ENCODE data around the gene AFG3L2. TPM values are rescaled to one million over a fixed set of nuclear protein-coding genes. Genes with fewer than 3 reads are reported as not detected.
"Not testable (repeated sequence)": the region's sequence is repeated elsewhere in the genome, so short reads cannot be mapped to it uniquely, and the experiment has no call there.

AFG3L2 gene
- total RNA-seq, 4 donors from 2014 or later: 18.5 to 53.1 (median 33.7) TPM

DNA sequence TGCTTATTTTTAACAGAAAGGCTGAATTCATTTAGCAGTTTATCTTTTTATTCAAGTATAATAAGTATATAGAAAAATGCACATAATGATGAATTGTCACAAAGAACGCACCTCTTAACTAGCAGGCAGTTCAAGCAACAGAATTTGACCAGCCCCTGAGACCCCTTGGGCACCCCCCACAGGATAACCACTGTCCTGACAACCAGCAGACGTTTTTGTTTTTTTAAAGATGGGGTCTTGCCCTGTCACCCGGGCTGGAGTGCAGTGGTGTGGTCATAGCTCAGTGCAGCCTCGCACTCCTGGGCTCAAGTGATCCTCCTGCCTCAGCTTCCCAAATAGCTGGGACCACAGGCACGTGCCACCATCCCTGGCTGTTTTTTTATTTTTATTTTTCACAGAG is 44.7 kb upstream of the AFG3L2 start:
- Histone ChIP-seq H3K4me3 (no peak overlapping the region), H3K27ac (no peak overlapping the region), H3K9me3 (no peaks in the 10 kb centered on the region), H3K27me3 (no peaks in the 10 kb centered on the region), H3K36me3 (no peaks in the 10 kb centered on the region), H3K4me1 (peaks cover 0 to 4% of the 10 kb centered on the region in 2 donors)
- DNase-seq: no peak
- intact Hi-C loops (cut with DNase I; ENCODE audit: low total_unique reads): no loop called here
- no peak for TF ChIP-seq POLR2A (IDR thresholded peaks at IDR 0.05)
- TF ChIP-seq, protein P1, sequence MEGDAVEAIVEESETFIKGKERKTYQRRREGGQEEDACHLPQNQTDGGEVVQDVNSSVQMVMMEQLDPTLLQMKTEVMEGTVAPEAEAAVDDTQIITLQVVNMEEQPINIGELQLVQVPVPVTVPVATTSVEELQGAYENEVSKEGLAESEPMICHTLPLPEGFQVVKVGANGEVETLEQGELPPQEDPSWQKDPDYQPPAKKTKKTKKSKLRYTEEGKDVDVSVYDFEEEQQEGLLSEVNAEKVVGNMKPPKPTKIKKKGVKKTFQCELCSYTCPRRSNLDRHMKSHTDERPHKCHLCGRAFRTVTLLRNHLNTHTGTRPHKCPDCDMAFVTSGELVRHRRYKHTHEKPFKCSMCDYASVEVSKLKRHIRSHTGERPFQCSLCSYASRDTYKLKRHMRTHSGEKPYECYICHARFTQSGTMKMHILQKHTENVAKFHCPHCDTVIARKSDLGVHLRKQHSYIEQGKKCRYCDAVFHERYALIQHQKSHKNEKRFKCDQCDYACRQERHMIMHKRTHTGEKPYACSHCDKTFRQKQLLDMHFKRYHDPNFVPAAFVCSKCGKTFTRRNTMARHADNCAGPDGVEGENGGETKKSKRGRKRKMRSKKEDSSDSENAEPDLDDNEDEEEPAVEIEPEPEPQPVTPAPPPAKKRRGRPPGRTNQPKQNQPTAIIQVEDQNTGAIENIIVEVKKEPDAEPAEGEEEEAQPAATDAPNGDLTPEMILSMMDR (IDR thresholded peaks at IDR 0.05): no peak

DNA sequence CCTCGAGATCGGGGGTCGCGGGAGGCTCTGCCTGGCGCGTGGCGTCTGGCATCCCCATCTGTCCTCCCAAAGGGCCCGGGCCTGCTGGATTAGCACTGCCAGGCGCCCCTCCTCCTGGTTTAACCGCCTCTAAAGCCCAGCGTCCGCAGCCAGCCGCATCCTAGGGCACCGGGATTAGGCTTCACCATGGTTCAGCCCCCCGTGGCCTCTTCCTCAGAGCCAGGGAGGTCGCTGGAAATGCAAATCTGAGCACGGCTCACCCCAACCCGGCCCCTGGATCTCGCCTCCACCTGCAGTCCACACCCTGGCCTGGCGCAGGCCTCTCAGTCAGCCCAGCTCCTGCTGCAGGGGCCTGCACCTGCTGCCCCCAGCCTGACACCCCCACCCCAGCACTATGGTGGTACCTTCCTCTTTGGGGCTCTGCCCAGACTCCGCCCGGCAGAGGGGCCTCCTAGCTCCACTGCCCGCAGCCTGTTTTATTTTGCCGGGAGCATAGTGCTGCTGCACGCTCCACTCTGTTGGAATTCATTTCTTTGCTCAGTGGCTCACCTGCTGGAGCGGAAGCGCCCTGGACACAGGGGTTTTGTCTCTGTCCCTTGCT is 43.9 kb upstream of the AFG3L2 start:
- no peaks in the 10 kb centered on the region for H3K9me3 ChIP-seq
- intact Hi-C loops (cut with DNase I; ENCODE audit: low total_unique reads): no loop called here
- H3K27ac ChIP-seq: peak overlapping the region in 1 of 2 donors; percentile 65
- TF ChIP-seq POLR2A (IDR thresholded peaks at IDR 0.05): no peak
- TF ChIP-seq, protein P1 (IDR thresholded peaks at IDR 0.05): no peak
- H3K4me1 ChIP-seq: peaks cover 0 to 4% of the 10 kb centered on the region in 2 donors
- peak in 1 of 2 donors; percentile 27 for DNase-seq
- H3K27me3 ChIP-seq: no peaks in the 10 kb centered on the region
- no peaks in the 10 kb centered on the region for H3K36me3 ChIP-seq
- H3K4me3 ChIP-seq: peak overlapping the region; percentile 41 to 51

DNA sequence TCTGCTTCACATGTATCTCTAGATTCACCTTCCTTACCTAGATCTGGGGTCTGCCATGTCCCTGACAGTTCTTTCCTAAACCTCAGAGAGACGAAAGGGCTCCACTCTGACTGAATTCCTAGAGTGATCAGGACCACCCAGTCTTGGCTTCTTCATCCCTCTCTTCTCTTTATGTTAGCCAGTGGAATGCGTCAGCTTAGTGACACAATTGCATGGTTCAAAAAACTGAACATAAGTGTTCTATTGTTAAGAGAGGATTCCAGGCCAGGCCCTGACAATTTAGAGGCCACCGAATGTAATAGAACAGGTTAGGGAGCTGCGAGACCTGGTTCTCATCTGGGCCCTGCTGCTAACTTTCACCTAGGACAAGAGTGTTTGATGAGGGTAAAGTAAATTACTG is 40.7 kb upstream of the AFG3L2 start:
- no peaks in the 10 kb centered on the region for H3K9me3 ChIP-seq
- no peaks in the 10 kb centered on the region for H3K27me3 ChIP-seq
- TF ChIP-seq POLR2A (IDR thresholded peaks at IDR 0.05): no peak
- TF ChIP-seq, protein P1 (IDR thresholded peaks at IDR 0.05): no peak
- peaks cover 0 to 4% of the 10 kb centered on the region in 2 donors for H3K4me1 ChIP-seq
- no peak for DNase-seq
- intact Hi-C loops (cut with DNase I; ENCODE audit: low total_unique reads): no loop called here
- H3K27ac ChIP-seq: no peak overlapping the region
- H3K36me3 ChIP-seq: no peaks in the 10 kb centered on the region
- H3K4me3 ChIP-seq: no peak overlapping the region

DNA sequence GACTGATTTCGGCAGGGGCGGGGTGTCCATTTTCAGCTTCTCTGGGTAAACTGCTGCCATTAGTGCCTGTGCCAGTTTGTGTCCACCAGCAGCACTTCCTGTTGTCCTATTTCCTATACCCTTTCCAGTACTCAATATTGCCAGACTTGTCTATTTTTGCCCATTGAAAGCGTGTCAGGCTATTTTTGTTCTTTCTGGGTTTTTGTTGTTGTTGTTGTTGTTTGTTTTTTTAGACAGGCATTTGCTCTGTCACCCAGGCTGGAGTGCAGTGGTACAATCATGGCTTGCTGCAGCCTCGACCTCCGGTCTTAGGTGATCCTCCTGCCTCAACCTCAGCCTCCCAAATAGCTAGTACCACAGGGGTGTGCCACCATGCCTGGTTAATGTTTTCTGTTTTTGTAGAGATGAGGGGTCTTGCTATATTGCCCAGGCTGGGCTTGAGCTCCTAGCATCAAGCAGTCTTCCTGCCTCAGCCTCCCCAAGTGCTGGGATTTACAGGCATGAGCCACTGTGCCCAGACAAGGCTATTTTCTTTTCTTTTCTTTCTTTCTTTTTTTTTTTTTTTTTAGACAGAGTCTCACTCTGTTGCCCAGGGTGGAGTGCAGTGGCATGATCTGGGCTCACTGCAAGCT is 39.2 kb upstream of the AFG3L2 start:
- Histone ChIP-seq H3K27ac (peak overlapping the region; percentile 9 to 37), H3K27me3 (no peaks in the 10 kb centered on the region), H3K4me1 (peaks cover 0 to 4% of the 10 kb centered on the region in 2 donors), H3K4me3 (no peak overlapping the region), H3K9me3 (no peaks in the 10 kb centered on the region), H3K36me3 (no peaks in the 10 kb centered on the region)
- no peak for DNase-seq
- intact Hi-C loops (cut with DNase I; ENCODE audit: low total_unique reads): no loop called here
- TF ChIP-seq, protein P1 (IDR thresholded peaks at IDR 0.05): no peak
- no peak for TF ChIP-seq POLR2A (IDR thresholded peaks at IDR 0.05)

DNA sequence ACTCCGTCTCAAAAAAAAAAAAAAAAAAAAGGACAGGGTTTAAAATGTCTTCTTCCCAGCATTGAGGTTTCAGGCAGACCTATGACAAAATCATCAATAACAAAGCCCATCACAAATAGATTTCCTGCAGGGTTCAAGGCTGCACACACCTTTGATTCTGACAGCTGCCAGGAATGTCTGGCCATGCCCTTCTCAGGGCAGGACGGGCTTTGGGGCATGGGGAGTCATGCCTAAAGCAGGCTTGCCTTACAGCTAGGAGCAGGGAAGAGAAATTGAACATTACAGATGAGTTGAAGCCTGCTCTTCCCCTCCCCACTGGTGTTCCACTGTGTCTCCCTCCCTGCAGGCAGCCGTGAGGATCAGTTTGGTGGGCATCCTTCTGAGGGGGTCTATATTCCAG is 34.4 kb upstream of the AFG3L2 start:
- intact Hi-C loops (cut with DNase I; ENCODE audit: low total_unique reads): no loop called here
- TF ChIP-seq, protein P1 (IDR thresholded peaks at IDR 0.05): no peak
- TF ChIP-seq POLR2A (IDR thresholded peaks at IDR 0.05): no peak
- Histone ChIP-seq H3K4me1 (no peaks in the 10 kb centered on the region), H3K9me3 (no peaks in the 10 kb centered on the region), H3K4me3 (no peak overlapping the region), H3K27me3 (no peaks in the 10 kb centered on the region), H3K27ac (no peak overlapping the region), H3K36me3 (no peaks in the 10 kb centered on the region)
- DNase-seq: no peak

DNA sequence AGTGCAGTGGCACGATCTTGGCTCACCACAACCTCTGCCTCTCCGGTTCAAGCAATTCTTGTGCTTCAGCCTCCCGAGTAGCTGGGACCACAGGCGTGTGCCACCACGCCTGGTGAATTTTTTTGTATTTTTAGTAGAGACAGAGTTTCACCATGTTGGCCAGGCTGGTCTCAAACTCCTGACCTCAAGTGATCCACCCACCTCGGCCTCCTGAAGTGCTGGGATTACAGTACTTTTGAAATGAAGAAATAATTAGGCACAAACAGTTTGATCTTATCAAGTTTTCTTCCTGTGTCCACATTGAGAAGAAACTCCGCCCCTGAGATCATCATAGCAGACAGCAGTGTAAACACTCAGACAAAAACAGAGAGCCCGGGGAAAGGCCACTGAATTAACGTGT is 33.7 kb upstream of the AFG3L2 start:
- intact Hi-C loops (cut with DNase I; ENCODE audit: low total_unique reads); H3K27ac ChIP-seq: not testable (repeated sequence)

More for the DNA sequence above, 33.7 kb upstream of the AFG3L2 start:
- not testable (repeated sequence) for H3K4me3 ChIP-seq, DNase-seq, H3K4me1 ChIP-seq, H3K36me3 ChIP-seq, H3K27me3 ChIP-seq, H3K9me3 ChIP-seq
